ENCODE data around the gene ATP5MK.
"Not testable (repeated sequence)": the region's sequence is repeated elsewhere in the genome, so short reads cannot be mapped to it uniquely, and the experiment has no call there.

The ATP5MK gene, protein sequence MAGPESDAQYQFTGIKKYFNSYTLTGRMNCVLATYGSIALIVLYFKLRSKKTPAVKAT

GRCh38 chr10:103396067-103396788 lies at the start of gene ATP5MK, which contains the start of gene PDCD11:
Gene ATP5MK (minus strand): TSS chr10:103396475. CDS start chr10:103392457, 4,018 bp downstream.
Gene PDCD11 (plus strand): TSS chr10:103396626. CDS start chr10:103398427, 1,801 bp downstream.
- peak; percentile 92 to 94 for DNase-seq

GRCh38 chr10:103445366-103445765 lies 49.1 kb upstream of the ATP5MK start:
- no peak for DNase-seq

GRCh38 chr10:103444478-103444877 lies 48.2 kb upstream of the ATP5MK start:
- DNase-seq: no peak

- no peak for DNase-seq
Measured at GRCh38 chr10:103443475-103444185, 47.4 kb upstream of the ATP5MK start.

- no peak for DNase-seq
Measured at GRCh38 chr10:103442031-103442461, 45.8 kb upstream of the ATP5MK start.

DNA sequence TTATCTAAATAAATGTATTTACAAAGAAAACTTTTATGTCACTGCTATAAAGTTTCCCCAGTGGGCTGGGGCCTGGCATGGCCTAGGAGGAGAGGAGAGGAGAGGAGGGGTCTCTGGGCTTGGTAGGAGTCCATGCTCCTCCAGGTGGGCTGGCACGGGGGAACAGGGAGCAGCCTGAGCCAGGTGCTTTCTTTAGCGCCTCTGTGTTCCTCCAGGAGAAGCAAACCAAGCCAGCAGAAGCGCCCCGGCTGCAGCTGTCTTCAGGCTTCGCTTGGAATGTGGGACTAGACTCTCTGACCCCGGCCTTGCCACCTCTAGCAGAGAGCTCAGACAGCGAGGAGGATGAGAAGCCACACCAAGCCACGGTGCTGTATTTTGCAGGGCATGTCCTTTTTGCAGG lies 45.3 kb upstream of the ATP5MK start:
- no peak for DNase-seq

DNA sequence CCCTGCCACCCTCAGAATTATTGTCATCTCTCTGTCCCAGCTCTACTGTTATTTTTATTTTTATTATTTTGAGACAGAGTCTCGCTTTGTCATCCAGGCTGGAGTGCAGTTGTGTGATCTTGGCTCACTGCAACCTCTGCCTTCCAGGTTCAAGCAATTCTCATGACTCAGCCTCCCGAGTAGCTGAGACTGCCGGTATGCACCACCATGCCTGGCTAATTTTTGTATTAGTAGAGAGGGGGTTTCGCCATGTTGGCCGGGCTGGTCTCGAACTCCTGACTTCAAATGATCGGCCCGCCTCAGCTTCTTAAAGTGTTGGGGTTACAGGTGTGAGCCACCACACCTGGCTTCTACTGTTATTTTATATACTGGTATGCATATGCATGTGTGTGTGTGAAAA lies 44.9 kb upstream of the ATP5MK start:
- DNase-seq: no peak

DNA sequence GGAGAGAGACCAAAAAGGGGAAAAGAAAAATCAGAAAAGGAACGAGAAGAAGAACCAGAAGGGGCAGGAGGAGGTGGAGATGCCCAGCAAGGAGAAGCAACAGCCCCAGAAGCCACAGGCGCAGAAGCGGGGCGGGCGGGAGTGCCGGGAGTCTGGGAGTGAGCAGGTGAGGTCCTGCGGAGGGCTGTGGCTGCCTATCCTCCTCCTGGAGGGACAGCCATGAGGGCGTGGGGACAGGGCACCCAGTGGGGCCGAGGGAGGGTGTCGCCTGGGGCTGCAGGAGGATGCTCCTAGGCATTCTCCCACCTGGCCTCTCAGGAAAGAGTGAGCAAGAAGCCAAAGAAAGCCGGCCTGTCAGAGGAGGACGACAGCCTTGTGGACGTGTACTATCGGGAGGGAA lies 44.1 kb upstream of the ATP5MK start:
- DNase-seq: no peak

DNA sequence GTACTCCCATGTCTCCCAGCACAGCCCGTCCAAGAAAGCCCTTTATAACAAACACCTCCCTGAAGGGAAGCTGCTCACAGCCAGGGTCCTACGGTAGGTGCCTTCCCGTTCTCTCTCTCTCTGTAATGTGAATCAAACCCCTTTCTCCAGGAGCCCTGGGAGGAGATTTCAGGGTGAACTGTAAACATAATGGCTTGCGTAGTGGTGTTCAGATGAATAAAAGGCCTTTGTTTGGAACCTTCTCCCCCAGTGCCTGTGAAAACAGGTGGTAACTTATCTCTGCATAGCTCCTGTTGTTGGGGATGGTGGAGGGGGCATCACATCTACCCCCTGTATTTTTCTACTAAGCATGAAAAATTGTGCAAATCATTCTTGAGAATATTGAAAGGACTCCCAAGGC lies 43.5 kb upstream of the ATP5MK start:
- no peak for DNase-seq

- no peak for DNase-seq
Measured at GRCh38 chr10:103433858-103434257, 37.6 kb upstream of the ATP5MK start.

DNA sequence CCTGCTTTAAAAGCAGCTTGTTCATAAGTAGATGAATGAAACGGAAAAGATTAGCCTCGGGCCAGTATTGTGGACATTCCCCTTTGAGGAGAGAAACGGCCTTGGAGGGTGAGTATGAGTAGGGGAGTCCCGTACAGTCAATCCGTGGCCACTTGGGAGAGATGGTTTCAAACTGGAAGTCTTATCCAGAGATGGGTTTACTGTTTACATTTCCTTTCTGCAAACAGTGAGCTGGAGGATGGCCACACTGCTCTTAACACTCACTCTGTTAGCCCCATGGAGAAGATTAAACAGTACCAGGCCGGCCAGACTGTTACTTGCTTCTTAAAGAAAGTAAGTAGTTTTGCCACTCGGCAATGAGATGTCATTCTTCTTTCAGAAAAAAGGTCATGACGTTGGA lies 35.6 kb upstream of the ATP5MK start:
- DNase-seq: no peak

DNA sequence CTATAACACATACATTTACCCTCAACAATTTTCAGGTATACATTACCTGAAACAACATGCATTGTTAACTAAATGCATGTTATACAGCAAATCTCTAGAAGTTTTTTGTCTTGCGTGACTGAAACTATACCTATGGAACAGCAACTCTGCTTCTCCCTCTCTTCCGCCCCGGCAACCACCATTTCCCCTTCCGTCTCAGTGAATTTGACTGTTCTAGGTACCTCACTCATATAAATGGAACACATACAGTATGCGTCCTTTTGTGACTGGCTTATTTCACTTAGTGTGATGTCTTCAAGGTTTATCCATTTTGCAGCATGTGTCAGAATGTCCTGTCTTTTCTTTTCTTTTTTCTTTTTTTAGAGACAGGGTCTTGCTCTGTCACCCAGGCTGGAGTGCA lies 33.4 kb upstream of the ATP5MK start:
- DNase-seq: no peak

DNA sequence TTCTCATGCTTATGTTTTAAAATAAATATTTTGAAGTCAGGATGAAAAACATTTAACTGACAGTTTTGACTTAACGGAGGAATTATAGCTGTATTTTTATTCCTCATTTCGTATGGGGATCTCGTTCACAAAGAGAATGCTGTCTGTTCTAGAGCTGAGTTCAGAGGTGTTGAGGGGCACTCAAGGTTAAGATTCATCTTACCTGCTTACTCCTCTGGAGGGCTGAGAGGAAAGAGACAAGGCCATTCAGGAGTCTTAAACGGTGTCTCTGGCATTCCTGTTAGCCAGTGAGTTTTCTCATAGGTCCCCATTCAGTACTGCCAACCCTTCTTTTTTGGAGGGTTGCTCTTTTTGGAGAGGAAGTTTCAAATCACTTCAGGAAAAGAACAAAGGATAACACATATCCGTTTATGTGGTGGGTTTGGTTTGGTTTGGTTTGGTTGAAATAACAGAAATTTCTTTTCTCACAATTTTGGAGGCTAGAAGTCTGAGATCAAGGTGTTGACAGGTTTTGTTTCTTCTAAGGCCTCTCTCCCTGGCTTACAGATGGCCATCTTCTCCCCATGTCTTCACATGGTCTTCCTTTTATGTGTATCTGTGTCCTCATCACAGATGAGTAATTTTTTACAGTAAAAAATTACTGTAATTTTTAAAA lies 32.8 kb upstream of the ATP5MK start:
- no peak for DNase-seq

DNA sequence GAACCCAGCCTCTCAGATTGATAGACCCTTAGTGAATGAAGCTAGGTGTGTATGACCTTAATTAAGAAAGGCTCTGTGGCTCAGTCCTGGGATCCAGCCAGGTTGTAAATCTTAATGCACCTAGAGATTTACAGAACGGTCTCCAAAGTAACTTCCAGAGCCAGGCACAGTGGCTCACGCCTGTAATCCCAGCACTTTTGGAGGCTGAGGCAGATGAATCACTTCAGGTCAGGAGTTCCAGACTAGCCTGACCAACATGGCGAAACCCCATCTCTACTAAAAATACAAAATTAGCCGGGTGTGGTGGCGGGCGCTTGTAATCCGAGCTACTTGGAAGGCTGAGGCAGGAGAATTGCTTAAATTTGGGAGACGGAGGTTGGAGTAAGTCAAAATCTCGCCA lies 31.6 kb upstream of the ATP5MK start:
- no peak for DNase-seq

- no peak for DNase-seq
Measured at GRCh38 chr10:103423748-103424147, 27.5 kb upstream of the ATP5MK start.

GRCh38 chr10:103419101-103419500 lies 22.8 kb upstream of the ATP5MK start:
- no peak for DNase-seq

DNA sequence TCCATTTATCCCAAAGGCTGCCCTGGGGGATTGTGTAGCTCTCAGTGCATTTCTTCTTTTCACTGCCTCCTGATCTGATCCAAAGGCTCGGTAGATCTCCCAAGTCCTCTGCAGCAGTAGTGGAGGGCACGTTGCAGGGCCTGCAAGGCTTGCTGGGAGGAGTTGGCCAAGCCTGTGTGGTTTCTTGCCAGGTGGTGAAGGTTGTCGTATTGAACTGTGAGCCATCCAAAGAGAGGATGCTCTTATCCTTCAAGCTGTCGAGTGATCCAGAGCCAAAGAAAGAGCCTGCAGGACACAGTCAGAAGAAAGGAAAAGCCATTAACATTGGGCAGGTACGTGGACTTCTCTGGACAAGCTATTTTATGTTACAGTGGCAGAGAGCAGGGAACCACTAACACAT lies 21.3 kb upstream of the ATP5MK start:
- no peak for DNase-seq

DNA sequence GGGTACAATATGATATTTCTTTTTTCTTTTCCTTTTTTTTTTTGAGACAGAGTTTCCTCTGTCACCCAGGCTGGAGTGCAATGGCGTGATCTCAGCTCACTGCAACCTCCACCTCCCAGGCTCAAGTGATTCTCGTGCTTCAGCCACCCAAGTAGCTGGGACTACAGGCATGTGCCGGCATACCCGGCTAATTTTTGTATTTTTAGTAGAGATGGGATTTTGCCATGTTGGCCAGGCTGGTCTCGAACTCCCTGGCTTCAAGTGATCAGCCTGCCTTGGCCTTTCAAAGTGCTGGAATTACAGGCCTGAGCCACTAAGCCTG lies 20.8 kb upstream of the ATP5MK start:
- DNase-seq: not testable (repeated sequence)

- DNase-seq: peak; percentile 35 to 51
Measured at GRCh38 chr10:103416436-103417147, 20.3 kb upstream of the ATP5MK start.

DNA sequence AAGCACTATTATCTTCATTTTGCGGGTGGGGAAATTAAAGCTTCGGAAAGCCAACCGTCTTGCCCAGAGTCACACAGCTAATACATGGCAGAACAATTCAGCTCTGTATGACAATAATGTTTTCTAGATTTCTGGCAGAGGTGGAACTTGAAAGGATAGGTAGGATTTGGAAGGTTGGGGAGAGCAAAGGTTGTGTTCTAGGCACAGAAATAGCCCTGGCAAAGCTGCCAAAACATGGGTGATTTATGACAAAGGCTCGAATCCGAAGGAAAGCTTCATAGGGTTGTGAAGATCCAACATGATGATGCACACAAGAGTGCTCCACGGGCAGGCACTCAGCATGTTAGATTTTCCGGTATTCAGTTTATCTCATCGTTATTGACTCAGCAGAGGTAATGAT lies 19.3 kb upstream of the ATP5MK start:
- no peak for DNase-seq

- no peak for DNase-seq
Measured at GRCh38 chr10:103413564-103413963, 17.3 kb upstream of the ATP5MK start.

DNA sequence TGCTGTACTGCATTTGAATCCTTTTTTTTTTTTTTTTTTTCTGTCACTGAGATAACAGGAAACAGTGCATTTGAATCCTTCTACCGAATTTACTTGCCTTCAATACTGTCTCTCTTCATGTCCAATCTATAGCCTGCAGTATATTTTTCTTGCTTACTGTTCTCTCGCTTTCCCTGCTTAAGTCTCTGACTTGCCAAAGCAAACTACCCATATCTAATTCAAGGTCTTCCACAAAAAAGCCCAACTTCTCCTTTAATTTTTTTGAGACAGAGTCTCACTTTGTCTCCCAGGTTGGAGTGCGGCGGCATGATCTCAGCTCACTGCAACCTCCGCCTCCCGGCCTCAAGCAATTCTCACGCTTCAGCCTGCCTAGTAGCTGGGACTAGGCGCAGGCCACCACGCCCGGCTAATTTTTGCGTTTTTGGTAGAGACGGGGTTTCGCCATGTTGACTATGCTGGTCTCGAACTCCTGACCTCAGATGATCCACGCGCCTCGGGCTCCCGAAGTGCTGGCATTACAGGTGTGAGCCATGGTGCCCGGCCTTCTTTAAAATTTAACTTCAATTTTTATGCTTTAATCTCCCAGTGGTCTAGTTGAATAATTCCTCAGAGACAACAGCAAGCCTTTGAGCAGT lies 1.0 kb upstream of the ATP5MK start:
- DNase-seq: no peak

DNA sequence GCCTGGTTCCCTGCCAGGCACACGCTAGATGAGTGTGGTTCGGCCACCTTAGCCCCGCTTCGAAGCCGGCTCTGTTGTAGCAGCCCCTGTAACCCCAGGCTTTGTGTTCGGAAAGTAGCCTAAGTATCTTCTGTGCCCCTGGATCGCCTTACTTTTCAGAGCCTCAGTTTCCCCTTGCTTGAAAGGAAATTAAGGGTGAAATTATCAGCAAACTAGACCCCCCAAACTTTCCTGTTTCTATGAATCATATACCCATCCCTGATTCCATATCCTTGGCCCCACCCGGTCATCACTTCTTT lies 463 bp upstream of the ATP5MK start:
- DNase-seq: no peak
